T1000 (cell line): ENCODE results near the gene ETNK2.
"Not testable (repeated sequence)": the region's sequence is repeated elsewhere in the genome, so short reads cannot be mapped to it uniquely, and the experiment has no call there.

Source experiments
- DNase-seq: peaks from one replicate; lab custom pipeline; 2025; ENCODE audit warnings: mixed read lengths; lab: John Stamatoyannopoulos, UW

The ETNK2 gene

DNA sequence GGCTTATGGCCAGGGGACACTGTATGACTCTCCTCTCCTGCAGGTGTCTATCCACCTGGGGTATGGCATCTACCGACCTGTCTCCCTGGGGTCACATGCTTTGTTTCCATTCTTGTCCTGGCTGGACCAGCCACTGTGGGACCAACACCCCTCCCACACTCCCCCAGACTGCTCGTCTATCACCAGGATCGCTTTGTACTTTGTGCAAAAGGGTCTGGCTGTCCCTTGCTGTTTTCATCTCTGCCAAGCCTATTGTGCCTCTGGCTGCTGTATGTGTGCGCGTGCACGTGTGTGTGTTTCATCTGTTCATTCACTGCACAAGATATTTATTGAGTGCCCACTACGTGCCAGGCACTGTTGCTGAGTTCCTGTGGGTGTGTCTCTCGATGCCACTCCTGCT lies 25.5 kb downstream of the ETNK2 start:
- no peak for DNase-seq

DNA sequence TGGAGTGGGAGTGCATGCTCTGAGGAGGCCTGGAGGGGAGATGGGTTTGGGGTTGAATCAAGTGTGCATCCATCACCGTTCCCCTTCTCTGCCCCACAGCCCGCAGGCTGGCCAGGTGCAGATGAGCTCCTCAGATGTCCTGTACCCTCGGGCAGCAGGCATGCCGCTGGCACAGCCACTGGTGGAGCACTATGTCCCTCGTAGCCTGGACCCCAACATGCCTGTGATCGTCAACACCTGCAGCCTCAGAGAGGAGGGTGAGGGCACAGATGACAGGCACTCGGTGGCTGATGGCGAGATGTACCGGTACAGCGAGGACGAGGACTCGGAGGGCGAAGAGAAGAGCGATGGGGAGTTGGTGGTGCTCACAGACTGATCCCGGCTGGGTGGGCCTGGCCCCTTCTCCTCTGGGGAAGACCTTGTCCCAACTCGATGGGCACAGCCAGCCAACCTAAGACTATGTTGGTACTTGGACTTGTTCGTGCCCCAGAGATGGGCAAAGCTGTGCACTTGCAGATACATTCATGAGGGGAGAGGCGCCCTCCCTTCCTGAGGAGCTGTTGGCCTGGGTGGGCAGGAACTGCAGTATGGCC lies 26.0 kb downstream of the ETNK2 start:
- no peak for DNase-seq

DNA sequence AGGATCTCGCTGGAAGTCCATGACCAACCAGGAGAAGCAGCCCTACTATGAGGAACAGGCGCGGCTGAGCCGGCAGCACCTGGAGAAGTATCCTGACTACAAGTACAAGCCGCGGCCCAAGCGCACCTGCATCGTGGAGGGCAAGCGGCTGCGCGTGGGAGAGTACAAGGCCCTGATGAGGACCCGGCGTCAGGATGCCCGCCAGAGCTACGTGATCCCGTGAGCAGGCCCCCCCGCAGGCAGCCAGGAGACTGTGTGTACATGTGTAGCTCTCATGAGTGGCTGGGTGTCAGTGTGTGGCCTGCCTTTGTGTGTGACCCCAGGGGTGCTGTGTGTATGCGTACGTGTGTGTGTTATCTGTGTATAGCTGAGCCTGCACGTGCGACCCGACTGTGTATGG lies 27.2 kb downstream of the ETNK2 start:
- DNase-seq = no peak

DNA sequence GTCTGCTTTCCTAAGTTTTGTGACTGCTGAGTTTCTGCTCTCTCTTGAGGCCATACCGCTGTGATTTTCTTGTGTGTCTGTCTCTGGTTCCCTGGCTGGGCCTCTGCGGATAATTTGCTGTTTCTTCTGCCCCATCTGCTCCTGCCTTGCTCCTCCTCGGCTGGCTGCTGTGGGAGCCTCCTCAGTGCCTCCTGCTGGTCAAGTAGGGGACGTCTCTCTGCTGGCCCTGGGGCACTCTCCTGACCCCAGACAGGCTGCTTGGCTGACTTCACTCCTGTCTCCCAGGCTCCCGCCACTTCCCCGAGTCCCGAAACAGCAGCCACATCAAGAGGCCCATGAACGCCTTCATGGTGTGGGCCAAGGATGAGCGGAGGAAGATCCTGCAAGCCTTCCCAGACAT lies 28.5 kb downstream of the ETNK2 start:
- DNase-seq = no peak

DNA sequence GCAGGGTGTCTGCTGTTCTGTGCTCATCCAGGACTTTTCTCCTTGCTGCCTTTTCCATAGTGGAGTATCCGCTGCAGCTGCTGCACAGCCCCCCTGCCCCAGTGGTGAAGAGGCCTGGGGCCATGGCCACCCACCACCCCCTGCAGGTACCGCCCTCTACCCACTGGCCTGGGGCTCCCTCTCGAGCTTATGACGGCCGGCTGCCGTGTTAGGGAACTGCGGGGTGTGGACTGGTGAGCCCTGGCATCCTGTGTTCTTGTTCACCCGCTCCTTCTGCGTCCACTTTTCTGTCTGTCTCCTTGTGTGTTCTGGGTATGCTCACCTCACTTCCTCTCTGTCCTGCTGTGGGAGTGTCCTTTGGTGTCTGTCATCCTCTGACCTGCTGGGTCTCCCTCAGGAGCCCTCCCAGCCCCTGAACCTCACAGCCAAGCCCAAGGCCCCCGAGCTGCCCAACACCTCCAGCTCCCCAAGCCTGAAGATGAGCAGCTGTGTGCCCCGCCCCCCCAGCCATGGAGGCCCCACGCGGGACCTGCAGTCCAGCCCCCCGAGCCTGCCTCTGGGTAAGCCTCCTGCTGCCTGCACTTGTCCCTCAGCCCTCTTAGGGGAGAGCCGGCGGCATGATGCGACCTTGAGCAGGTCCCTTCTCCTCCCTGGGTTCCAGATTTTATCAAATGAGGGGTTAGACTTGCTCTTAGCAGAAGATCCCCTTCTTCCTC lies 29.8 kb downstream of the ETNK2 start:
- no peak for DNase-seq

DNA sequence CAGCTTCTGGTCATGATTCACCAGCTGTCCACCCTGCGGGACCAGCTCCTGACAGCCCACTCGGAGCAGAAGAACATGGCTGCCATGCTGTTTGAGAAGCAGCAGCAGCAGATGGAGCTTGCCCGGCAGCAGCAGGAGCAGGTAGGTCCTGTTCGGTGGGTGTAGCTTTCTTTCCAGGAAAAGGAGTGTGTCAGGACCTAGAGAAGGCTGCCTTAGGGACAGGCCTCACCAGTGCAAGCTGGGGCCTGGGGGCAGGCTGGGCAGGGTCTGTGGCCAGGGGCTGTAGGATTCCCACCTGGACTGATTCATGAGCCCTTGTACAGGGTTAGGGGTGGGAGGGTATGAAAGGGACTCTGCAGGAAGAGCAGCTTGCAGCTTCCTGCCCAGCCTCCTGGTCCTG lies 35.3 kb downstream of the ETNK2 start:
- no peak for DNase-seq

DNA sequence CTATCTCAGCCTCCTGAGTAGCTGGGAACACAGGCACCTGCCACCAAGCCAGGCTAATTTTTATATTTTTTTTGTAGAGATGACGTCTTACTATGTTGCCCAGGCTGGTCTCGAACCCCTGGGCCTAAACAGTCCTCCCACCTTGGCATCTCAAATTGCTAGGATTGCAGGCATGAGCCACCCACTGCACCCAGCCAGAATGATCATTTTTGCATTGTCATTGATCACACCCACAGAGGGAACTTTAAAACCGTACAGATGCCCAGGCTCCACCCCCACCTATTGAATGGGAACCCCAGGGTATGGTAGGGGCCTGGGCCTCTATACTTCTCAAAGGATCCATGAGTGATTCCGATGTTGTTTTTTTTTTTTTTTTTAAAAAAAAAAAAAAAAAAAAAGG lies 36.7 kb downstream of the ETNK2 start:
- no peak for DNase-seq

DNA sequence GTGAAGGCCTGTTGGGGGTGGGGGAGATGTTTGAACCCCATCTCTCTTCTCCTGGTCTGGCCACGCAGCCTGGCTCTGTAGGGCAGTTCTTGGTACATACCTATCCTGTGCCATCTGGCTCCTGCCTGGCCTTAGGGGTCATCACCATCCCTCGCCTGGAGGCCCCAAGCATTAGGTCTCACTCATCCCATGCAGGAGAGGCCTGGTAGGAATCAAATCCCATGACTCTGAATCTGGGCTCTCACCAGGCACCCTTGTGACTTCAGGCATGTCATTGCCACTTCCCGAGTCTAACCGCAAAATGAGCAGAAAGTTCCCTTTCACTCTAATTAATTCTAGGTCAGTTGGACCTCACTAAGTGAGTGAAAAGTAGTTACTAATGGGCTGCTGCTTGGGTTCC lies 37.2 kb downstream of the ETNK2 start:
- DNase-seq = no peak

DNA sequence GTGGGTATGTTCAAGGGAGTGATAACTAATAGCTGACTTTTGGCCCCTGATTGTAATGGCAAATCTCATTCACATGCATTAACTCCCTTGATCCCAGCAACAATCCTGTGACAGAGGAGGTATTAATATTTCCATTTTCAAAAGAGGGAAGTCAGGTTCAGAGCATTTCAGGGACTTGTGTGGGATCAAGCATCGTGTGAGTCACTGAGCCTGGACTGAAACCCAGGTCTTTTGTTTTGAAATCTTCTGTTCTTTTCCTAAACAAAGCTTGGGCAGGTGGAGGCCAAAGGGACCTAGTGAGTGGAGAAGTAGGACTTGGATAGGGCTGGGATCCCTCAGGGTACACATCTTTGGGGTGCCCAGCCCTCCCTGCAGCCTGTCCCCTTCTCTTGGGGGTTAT lies 37.9 kb downstream of the ETNK2 start:
- DNase-seq = no peak

DNA sequence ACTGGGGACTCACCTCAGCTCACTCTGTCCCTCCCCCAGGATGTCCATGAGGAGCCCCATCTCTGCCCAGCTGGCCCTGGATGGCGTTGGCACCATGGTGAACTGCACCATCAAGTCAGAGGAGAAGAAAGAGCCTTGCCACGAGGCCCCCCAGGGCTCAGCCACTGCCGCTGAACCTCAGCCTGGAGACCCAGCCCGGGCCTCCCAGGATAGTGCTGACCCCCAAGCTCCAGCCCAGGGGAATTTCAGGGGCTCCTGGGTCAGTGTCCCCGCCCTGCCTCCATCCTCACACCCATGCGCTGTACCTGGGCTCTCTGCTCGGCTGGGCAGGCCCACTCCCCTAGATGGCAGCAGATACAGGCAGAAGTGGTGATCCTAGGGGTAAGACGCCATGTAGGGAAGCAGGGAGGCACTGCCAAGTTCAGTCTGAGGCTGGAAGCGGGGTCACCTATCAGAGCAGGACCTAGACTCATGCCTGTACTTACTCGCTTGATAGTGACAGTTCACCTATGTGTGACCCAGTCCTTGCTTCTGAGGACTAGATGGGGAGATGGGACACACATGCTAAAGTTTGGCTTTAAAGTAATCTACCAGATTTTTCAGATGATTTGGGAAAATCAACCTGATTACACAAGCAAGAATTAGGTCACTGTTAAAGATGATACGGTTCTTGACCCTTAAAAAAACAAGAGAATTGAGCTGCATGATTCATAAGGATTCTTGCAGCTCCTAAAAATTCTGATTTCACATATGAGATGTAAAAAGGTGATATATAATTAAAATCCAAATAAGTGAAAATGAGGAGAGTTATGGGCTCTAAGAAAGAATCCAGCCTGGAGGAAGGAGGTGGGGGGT lies 38.7 kb downstream of the ETNK2 start:
- DNase-seq = no peak

DNA sequence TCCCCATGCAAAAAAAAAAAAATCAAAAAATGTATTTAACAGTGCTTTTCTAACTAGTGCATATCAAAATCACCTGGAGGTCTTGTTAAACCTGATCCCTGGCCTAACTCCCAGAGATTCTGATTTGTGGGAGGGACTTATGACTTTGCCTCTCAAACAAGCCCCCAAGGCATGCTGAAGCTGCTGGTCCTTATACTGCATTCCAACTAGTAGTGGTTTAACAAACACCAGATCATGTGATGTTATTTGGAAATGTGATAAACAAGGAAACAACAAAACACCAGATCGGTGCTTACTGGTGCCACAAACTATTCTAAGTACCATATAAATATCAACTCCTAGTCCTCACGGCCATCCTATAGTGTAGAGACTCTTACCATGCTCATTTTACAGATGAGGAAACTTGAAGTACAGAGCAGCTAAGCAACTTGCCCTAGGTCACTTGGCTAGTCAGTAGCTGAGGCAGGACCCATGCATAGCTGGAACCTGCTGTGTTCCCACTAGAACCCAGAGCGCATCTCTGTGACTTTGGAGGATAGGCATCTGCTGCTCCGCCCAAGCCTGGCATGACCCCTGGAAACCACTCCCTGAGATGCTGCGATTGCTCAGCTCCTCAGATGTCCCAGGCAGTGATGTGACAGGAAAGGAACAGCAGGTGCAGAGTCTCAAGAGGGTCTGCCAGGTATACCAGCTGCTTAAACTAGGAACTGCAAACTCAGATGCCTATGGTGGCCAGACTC lies 40.8 kb downstream of the ETNK2 start:
- DNase-seq = no peak

DNA sequence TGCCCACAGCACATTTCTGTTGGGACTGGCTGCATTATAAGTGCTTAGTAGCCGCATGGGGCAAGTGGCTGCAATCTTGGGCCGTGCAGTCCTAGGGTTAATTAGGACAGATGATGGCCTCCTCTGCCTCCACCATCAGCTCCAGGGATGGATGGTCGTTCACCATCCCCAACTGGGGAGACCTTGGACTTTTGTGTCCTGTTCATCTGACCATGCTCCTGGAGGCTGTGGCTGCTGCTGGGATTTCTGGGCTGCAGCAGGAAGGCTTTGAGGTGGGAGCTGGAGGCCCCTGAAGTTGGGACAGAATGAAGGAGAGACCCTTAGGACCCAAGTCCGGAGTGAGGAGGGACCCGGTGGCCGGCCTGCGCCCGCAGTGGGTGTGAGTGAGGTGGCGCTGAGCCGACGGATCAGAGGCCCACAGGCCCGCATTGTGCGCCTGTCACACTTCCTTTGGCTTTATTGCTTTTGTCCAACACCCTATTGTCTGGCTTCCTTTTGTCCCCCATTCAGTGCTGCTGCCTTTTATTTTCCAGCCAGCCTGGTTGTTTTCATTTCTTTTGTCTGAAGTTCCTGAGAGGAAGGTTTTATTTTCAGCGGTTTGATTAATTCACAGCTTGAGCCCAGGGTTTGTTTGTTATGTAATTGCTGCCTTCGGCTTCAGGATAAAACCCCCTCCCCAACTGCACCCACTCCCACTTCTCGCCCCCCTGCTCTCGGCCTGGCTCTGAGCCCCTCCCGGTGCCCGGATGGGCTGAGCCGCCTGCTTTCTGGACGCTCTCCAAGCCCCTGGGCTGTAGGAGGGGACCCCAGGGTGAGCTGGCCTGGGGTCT lies 43.3 kb downstream of the ETNK2 start:
- no peak for DNase-seq

DNA sequence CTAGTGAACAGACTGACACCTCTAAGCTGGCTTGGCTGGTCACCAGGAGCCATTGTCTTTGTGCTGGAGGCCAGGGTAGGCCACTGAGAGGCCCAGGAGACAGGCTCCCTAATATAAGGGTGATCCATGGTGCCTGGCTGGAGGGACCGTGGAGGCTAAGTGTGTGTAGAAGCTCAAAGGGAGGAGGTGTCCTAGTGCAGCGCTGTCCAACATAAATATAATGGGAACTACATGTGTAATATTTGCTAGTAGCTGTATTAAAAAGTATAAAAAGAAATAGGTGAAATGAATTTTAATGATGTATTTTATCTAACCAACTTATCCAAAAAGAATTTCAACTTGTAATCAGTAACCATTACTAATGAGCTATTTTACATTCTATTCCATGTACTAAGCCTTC lies 44.0 kb downstream of the ETNK2 start:
- no peak for DNase-seq

DNA sequence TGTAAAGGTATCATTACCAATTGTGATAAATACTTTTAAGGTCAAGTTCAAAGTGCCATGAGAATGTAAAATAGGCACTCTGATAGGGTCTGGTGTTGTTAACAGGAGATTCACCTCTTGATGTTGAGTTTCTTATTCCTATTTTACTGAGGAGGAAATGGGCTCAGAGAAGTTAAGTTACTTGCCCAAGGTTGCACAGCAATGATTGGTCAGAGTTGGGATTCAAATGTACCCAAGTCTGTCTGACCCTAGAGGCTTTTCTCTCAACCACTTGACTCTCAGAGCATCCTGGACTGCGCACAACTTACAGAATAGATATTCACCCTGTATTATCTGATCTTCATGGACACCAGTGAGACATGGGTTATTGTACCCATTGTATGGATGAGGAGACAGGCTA lies 45.0 kb downstream of the ETNK2 start:
- DNase-seq = no peak

DNA sequence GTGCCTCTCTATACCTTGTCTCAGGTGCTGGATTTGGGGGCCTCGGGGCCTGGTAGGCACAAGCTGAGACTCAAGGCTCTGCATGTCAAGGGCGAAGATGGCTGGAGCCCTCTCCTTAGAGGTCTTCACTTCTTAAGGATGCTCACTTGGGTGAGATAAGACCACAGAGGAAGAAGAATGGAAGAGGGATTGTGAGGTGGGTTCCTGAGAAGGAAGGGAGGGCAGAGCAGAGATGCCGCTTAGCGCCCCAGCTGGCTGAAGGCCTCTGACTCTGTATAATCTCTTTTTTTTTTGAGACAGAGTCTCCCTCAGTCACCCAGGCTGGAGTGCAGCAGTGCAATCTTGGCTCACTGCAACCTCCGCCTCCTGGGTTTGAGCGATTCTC lies 46.7 kb downstream of the ETNK2 start:
- DNase-seq = no peak

DNA sequence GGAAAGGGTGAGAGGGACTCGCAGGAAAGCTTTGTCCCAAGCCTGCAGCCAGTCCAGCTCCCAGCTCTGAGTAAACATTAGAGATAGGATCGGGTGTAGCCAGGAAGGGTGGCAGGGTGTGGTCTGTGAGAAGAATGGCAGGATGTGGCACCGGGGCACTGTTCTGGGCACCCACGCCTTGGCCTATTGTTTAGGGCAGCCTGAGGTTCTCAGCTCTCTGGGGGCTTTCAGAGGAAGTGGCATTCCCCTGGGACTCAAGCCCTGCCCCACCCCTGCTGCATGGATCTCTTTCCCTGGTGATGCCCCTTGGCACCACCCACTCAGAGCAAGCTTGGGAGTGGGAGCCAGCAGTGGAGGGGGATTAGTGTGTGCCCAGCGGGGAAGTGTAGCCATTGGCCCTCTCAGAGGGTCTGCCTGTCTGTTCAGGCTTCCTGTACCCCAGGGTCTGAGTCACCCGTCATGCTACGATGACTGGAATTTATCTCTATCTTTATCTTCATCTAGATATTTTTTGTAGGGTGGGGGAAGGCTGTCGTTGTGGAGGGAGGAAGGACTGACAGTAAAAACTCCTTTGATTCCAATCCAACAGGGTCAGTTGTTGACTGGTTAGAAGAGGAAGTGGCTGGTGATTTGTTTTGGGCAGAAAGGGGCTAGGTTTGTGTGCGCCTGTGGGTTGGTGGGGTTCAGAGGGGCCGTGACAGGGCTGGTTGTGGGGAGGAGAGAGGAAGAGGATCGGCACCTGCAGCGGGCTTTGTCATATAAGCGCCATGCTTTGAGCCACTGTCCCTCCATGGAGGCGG lies 47.3 kb downstream of the ETNK2 start:
- DNase-seq = peak; percentile 67

DNA sequence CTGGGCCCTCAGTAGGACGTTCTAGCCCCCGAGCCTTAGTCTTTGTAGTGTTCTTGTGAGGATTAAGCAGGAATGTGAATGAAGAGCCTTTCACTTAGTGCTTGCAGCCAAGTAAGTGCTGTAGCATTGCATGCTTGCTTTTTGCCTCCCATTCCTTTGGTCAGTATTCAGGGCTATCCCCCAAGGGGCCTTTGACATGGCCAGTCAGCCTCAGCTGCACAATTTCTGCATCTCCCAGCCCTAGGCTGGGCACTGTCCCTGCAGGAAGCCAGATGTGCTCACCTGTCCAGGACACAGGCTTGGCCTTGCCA lies 48.5 kb downstream of the ETNK2 start:
- no peak for DNase-seq

DNA sequence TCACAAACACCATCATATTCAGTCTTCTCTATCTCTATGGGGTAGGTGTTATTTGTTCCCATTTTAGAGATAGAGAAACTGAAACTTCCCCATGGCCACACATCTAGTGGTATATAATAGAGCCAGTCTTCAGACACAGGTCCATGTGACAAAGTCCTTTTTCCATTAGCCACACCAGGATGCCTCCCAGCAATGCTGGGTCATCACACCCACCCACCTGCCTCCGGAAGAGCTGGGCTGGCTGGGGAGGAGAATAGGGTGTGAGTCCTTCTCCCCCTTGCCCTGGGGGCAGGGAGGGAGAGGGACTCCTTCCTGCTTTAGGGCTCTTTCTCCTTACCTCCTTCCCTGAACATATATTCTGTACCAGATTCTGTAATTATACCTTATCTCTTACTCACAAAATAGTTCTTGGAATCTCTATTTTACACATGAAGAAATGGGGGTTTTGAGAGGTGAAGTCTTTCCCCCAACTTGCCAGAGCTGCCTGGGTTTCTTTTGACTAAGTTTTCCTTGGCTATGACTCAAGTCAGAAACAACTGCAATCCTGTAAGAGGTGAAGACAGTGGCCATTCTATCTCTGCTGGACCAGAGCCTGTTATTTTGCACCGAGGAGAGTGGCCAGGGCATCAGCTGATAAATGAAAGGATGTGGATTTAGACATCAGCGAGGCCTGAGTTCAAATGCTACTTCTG lies 49.0 kb downstream of the ETNK2 start:
- DNase-seq = peak; percentile 8

DNA sequence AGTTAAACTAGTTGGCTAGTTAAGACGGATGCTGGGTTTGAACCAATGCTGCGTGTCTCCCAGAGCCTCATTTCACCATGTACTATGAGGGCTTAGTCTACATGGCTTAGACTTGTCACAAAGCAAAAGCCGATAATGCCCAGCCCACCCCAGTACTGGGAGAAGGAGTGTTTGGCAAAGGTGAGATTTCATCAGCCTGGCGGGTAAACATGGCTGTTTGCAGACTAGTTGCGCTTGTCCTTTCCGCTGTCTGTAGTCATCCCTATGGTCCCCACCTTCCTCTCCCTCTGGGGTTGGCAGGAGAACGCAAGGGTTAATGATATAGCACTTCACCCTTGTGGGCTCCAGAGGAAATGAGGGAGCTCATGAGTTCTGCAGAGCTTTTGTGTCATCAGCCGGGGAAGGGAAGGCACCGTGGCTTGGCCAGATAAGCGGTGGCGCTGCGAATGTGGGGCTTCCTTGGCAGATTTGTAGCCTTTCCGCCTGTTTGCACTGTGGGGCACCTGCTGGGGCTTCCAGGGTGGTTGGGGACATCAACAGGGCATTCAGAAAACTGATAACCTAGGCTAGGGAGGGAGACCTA lies 49.7 kb downstream of the ETNK2 start:
- DNase-seq = no peak

DNA sequence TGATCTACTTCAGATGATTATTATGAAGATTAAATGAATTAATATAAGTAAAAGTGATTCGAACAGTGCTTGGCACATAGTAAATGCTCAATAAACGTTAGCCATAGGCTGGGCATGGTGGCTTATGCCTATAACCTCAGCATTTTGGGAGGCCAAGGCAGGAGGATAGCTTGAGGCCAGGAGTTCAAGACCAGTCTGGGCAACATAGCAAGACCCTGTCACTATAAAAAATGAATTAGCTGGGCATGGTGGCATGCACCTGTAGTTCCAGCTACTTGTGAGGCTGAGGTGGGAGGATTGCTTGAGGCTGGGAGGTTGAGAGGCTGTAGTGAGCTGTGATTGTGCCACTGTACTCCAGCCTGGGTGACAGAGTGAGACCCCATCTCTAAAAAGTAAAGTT lies 52.1 kb downstream of the ETNK2 start:
- not testable (repeated sequence) for DNase-seq
